IMR-90 (cell line): Measurements from ENCODE around the gene GPR176. TPM values are rescaled to one million over a fixed set of nuclear protein-coding genes. Genes with fewer than 3 reads are reported as not detected.

ENCODE experiments used
- ATAC-seq: fragments of 200-7000 bp; cut with Tn5 transposase; 2 replicates; pipeline ENCODE4 v1.9.1; 2020; ENCODE audit warnings: low read depth, mild to moderate bottlenecking, moderate library complexity
- BruUV-seq: library from RNA; stranded (reverse); fragments of 400-500 nt; replicated peaks from 2 replicates; lab custom pipeline; 2021; lab: Mats Ljungman, UMichigan
- CTCF ChIA-PET: fragments of 300-600 bp; formaldehyde crosslinking; extraction: SDS; loops from one replicate; lab custom pipeline; 2021; ENCODE audit warnings: antibody characterized with exemption; lab: Yijun Ruan, JAX
- POLR2A ChIA-PET: fragments of 300-600 bp; sonication (Branson Sonifier 250); formaldehyde crosslinking; loops from one replicate; lab custom pipeline; 2022; ENCODE audit warnings: antibody characterized with exemption; ENCODE audit not compliant: unreplicated experiment; lab: Charles Lee
- DNase-seq: peaks from one replicate; pipeline ENCODE4 v3.0.0; 2013
- H2AFZ ChIP-seq: replicated peaks from 2 replicates; pipeline ENCODE3; 2013; ENCODE audit warnings: low read length, mild to moderate bottlenecking; ENCODE audit not compliant: poor library complexity
- H2AK5ac ChIP-seq: 2 replicates; pipeline ENCODE4 v1.6.1; 2013; ENCODE audit warnings: low read depth, low read length, inconsistent platforms
- H2AK9ac ChIP-seq: replicated peaks from 2 replicates; pipeline ENCODE3; 2013; ENCODE audit warnings: mild to moderate bottlenecking, low read depth, low read length, moderate library complexity; ENCODE audit not compliant: poor library complexity
- H2BK120ac ChIP-seq: 2 replicates; pipeline ENCODE4 v1.6.1; 2013; ENCODE audit warnings: low read depth, low read length, inconsistent platforms
- H2BK15ac ChIP-seq: 3 replicates; pipeline ENCODE4 v1.6.1; 2013; ENCODE audit warnings: low read depth, low read length, inconsistent platforms
- H2BK20ac ChIP-seq: 2 replicates; pipeline ENCODE4 v1.6.1; 2013; ENCODE audit warnings: low read depth, mild to moderate bottlenecking, inconsistent platforms, low read length, moderate library complexity
- H2BK5ac ChIP-seq: 2 replicates; pipeline ENCODE4 v1.6.1; 2013; ENCODE audit warnings: mild to moderate bottlenecking, low read depth, low read length, inconsistent platforms; ENCODE audit not compliant: poor library complexity, severe bottlenecking
- H3K14ac ChIP-seq: replicated peaks from 2 replicates; pipeline ENCODE4 v1.6.1; 2013; ENCODE audit warnings: low read depth, low read length, inconsistent platforms
- H3K18ac ChIP-seq: 2 replicates; pipeline ENCODE4 v1.6.1; 2013; ENCODE audit warnings: low read depth, low read length, control low read depth
- H3K23ac ChIP-seq: 2 replicates; pipeline ENCODE4 v1.6.1; 2013; ENCODE audit warnings: low read depth, low read length, inconsistent platforms
- H3K27ac ChIP-seq: 2 replicates; pipeline ENCODE4 v1.5.1; 2013; ENCODE audit warnings: mild to moderate bottlenecking, control low read depth, low read length; ENCODE audit not compliant: insufficient read depth
- H3K27me3 ChIP-seq: 2 replicates; pipeline ENCODE4 v1.6.1; 2013; ENCODE audit warnings: low read length; ENCODE audit not compliant: control insufficient read depth, insufficient read depth
- H3K36me3 ChIP-seq: 2 replicates; pipeline ENCODE4 v1.6.1; 2013; ENCODE audit warnings: low read length, mixed read lengths; ENCODE audit not compliant: control insufficient read depth, insufficient read depth
- H3K4ac ChIP-seq: 2 replicates; pipeline ENCODE4 v1.6.1; 2013; ENCODE audit warnings: low read depth, low read length, inconsistent platforms
- H3K4me1 ChIP-seq: 2 replicates; pipeline ENCODE4 v1.6.1; 2013; ENCODE audit warnings: low read length, mixed read lengths; ENCODE audit not compliant: control insufficient read depth, insufficient read depth
- H3K4me2 ChIP-seq: 2 replicates; pipeline ENCODE4 v1.6.1; 2013; ENCODE audit warnings: low read depth, mild to moderate bottlenecking, control low read depth, low read length, moderate library complexity
- H3K4me3 ChIP-seq: 2 replicates; pipeline ENCODE4 v1.5.1; 2013; ENCODE audit warnings: low read depth, mild to moderate bottlenecking, control low read depth, low read length, moderate library complexity; ENCODE audit not compliant: insufficient read depth
- H3K56ac ChIP-seq: 2 replicates; pipeline ENCODE4 v1.6.1; 2013; ENCODE audit warnings: low read length, inconsistent platforms; ENCODE audit not compliant: insufficient read depth; ENCODE audit errors: extremely low read depth
- H3K79me1 ChIP-seq, 2 experiments: 2 replicates each; pipeline ENCODE4 v1.6.1; 2013; ENCODE audit warnings: low read length in 2 of 2, inconsistent platforms in 1 of 2, low read depth in 1 of 2
- H3K9ac ChIP-seq: 2 replicates; pipeline ENCODE4 v1.6.1; 2013; ENCODE audit warnings: low read depth, low read length, control low read depth
- H3K9me1 ChIP-seq: 2 replicates; pipeline ENCODE4 v1.6.1; 2013; ENCODE audit warnings: low read length, inconsistent platforms; ENCODE audit not compliant: insufficient read depth
- H3K9me3 ChIP-seq: 2 replicates; pipeline ENCODE4 v1.6.1; 2013; ENCODE audit warnings: low read length; ENCODE audit not compliant: control insufficient read depth, insufficient read depth
- H4K20me1 ChIP-seq: 2 replicates; pipeline ENCODE4 v1.6.1; 2013; ENCODE audit warnings: low read length, inconsistent platforms; ENCODE audit not compliant: insufficient read depth
- H4K5ac ChIP-seq: 2 replicates; pipeline ENCODE4 v1.6.1; 2013; ENCODE audit warnings: mild to moderate bottlenecking, low read depth, low read length, control low read depth
- H4K8ac ChIP-seq, 2 experiments: 2 replicates each; pipeline ENCODE4 v1.6.1; 2013; ENCODE audit warnings: low read depth in 2 of 2, low read length in 2 of 2, control low read depth in 1 of 2, inconsistent platforms in 1 of 2
- H4K91ac ChIP-seq: 2 replicates; pipeline ENCODE4 v1.6.1; 2013; ENCODE audit warnings: low read depth, low read length, inconsistent platforms; ENCODE audit not compliant: insufficient read depth
- BHLHE40 ChIP-seq: fragments of 150-350 bp; IDR thresholded peaks from 2 replicates; pipeline ENCODE4 v1.6.1; 2016; ENCODE audit warnings: mild to moderate bottlenecking, low read depth, low read length
- CEBPB ChIP-seq: IDR thresholded peaks from 2 replicates; pipeline ENCODE4 v1.6.1; 2012; ENCODE audit warnings: low read depth, low read length, improper control_type of control experiment
- CHD1 ChIP-seq: IDR thresholded peaks from 2 replicates; pipeline ENCODE4 v1.6.1; 2012; ENCODE audit warnings: low read depth, low read length, improper control_type of control experiment
- ELK1 ChIP-seq: fragments of 150-350 bp; IDR thresholded peaks from 2 replicates; pipeline ENCODE4 v1.6.1; 2016; ENCODE audit warnings: low read depth, mild to moderate bottlenecking, low read length, moderate library complexity, borderline replicate concordance
- FOS ChIP-seq: fragments of 150-350 bp; IDR thresholded peaks from 2 replicates; pipeline ENCODE4 v1.6.1; 2016; ENCODE audit warnings: low read depth, low read length
- MAFK ChIP-seq: IDR thresholded peaks from 2 replicates; pipeline ENCODE4 v1.6.1; 2012; ENCODE audit warnings: low read depth, low read length, improper control_type of control experiment
- MAZ ChIP-seq: IDR thresholded peaks from 2 replicates; pipeline ENCODE4 v1.6.1; 2012; ENCODE audit warnings: low read depth, mild to moderate bottlenecking, low read length, improper control_type of control experiment, moderate library complexity, borderline replicate concordance
- MXI1 ChIP-seq: IDR thresholded peaks from 2 replicates; pipeline ENCODE4 v1.6.1; 2012; ENCODE audit warnings: low read depth, mild to moderate bottlenecking, low read length, moderate library complexity, borderline replicate concordance
- NFE2L2 ChIP-seq: fragments of 150-350 bp; IDR thresholded peaks from 2 replicates; pipeline ENCODE4 v1.6.1; 2016; ENCODE audit warnings: low read depth, mild to moderate bottlenecking, low read length
- POLR2A ChIP-seq: IDR thresholded peaks from 2 replicates; pipeline ENCODE4 v1.6.1; 2012; ENCODE audit warnings: mild to moderate bottlenecking, low read depth, low read length
- RAD21 ChIP-seq: IDR thresholded peaks from 2 replicates; pipeline ENCODE4 v1.6.1; 2012; ENCODE audit warnings: low read length, improper control_type of control experiment
- RCOR1 ChIP-seq: IDR thresholded peaks from 2 replicates; pipeline ENCODE4 v1.6.1; 2012; ENCODE audit warnings: mild to moderate bottlenecking, low read length, improper control_type of control experiment; ENCODE audit not compliant: insufficient replicate concordance
- RFX5 ChIP-seq: IDR thresholded peaks from 2 replicates; pipeline ENCODE4 v1.8.0; 2012; ENCODE audit warnings: low read depth, mild to moderate bottlenecking, low read length, moderate library complexity
- SMC3 ChIP-seq: fragments of 150-350 bp; IDR thresholded peaks from 2 replicates; pipeline ENCODE4 v1.6.1; 2016; ENCODE audit warnings: low read depth, mild to moderate bottlenecking, antibody characterized with exemption, low read length, moderate library complexity
- USF2 ChIP-seq: fragments of 150-350 bp; IDR thresholded peaks from 2 replicates; pipeline ENCODE4 v1.6.1; 2017; ENCODE audit warnings: mild to moderate bottlenecking, antibody characterized with exemption, low read length, low read depth
- WGBS, 2 experiments: methylation state at CpG; one replicate each; pipeline versions ENCODE4 v1.1.5 to v1.1.7; 2013; ENCODE audit warnings: missing lambda C conversion rate in 2 of 2; ENCODE audit not compliant: insufficient read length in 1 of 2; ENCODE audit errors: extremely low coverage in 2 of 2; 5-methylcytosine and 5-hydroxymethylcytosine counted together
- dilution Hi-C: fragments of 300-500 bp; cut with HindIII; formaldehyde crosslinking; loops from one replicate; pipeline ENCODE4 v1.14.3; 2018; ENCODE audit warnings: low sequenced_read_pairs; ENCODE audit not compliant: unreplicated experiment
- in situ Hi-C: fragments of 300-500 bp; cut with MboI; formaldehyde crosslinking; loops from 3 replicates; pipeline ENCODE4 v1.14.3; 2019; ENCODE audit warnings: low sequenced_read_pairs, inconsistent platforms, mixed read lengths
- intact Hi-C: fragments of 100-400 bp; cut with micrococcal nuclease; formaldehyde crosslinking; loops from 2 replicates; pipeline ENCODE4 v1.10.0; 2022
- polyA plus RNA-seq, 3 experiments: library from polyadenylated mRNA; depleted of rRNA; stranded (reverse); fragments of >200 nt; gene quantifications; 2 replicates each; pipeline ENCODE4 v1.2.3, GENCODE V29; 2012; ENCODE audit warnings: low replicate concordance in 1 of 3
- total RNA-seq: library from RNA; depleted of rRNA; stranded (reverse); fragments of >200 nt; gene quantifications from 2 replicates; pipeline ENCODE4 v1.2.3, GENCODE V29; 2012
- TF ChIP-seq, protein P1 (sequence below): conservative IDR thresholded peaks from 2 replicates; pipeline ENCODE4 v1.5.1; 2012; ENCODE audit warnings: mild to moderate bottlenecking, low read depth, low read length, improper control_type of control experiment

The GPR176 gene
- total and polyA plus RNA-seq, 2 of the 4 experiments (the other 2 are of a cell fraction): 114 to 246 TPM

DNA sequence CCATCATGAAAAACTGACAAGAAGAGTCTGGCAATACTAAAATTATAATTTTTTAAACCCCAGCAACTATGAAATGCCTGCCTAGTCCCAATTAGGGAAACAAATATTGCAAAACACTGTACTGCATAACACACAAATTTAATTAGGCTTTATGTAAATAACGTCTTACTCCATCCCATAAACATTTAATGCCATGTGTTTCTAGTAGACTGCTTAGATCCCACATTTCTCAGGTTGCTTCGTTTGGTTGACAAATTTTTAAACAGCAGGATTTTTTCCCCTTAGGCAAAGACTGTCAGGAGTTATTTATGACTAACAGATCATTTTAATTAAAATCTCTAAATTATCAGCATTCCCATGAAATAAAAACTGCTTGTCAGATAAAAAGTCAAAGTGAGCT is 43.7 kb upstream of the GPR176 start:
- TF ChIP-seq SMC3 (no peak), BHLHE40 (no peak), MXI1 (no peak), FOS (no peak), USF2 (no peak), RAD21 (no peak), RCOR1 (no peak), POLR2A (no peak), CHD1 (no peak), CEBPB (no peak), ELK1 (no peak), RFX5 (no peak), NFE2L2 (no peak), MAZ (no peak), MAFK (no peak)
- TF ChIP-seq, protein P1, sequence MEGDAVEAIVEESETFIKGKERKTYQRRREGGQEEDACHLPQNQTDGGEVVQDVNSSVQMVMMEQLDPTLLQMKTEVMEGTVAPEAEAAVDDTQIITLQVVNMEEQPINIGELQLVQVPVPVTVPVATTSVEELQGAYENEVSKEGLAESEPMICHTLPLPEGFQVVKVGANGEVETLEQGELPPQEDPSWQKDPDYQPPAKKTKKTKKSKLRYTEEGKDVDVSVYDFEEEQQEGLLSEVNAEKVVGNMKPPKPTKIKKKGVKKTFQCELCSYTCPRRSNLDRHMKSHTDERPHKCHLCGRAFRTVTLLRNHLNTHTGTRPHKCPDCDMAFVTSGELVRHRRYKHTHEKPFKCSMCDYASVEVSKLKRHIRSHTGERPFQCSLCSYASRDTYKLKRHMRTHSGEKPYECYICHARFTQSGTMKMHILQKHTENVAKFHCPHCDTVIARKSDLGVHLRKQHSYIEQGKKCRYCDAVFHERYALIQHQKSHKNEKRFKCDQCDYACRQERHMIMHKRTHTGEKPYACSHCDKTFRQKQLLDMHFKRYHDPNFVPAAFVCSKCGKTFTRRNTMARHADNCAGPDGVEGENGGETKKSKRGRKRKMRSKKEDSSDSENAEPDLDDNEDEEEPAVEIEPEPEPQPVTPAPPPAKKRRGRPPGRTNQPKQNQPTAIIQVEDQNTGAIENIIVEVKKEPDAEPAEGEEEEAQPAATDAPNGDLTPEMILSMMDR: no peak
- no peak overlapping the region for H2AK9ac ChIP-seq
- peaks cover 38% of the 10 kb centered on the region for H3K36me3 ChIP-seq
- no peak overlapping the region for H2AK5ac ChIP-seq
- dilution Hi-C loops: no loop called here
- H3K4ac ChIP-seq: no peak overlapping the region
- peaks cover 10% of the 10 kb centered on the region; the same call in 1 of the 2 replicates for H4K20me1 ChIP-seq
- H3K9ac ChIP-seq: no peak overlapping the region
- BruUV-seq: no TSS peak
- in situ Hi-C loops: no loop called here
- peak overlapping the region; percentile 47 for H2BK5ac ChIP-seq
- peaks cover 2% of the 10 kb centered on the region; the same call in 1 of the 2 replicates for H3K4me1 ChIP-seq
- H3K14ac ChIP-seq: no peak overlapping the region
- H3K23ac ChIP-seq: no peak overlapping the region
- no peak overlapping the region for H3K18ac ChIP-seq
- H3K9me1 ChIP-seq: no peaks in the 10 kb centered on the region
- no peak overlapping the region for H4K8ac ChIP-seq
- H4K91ac ChIP-seq: no peak overlapping the region
- DNase-seq: peak; percentile 14
- no peaks in the 10 kb centered on the region for H3K27me3 ChIP-seq
- no peak overlapping the region for H4K5ac ChIP-seq
- no peaks in the 10 kb centered on the region for H3K9me3 ChIP-seq
- no CpG with 5 or more reads among the region's 2 CpGs for WGBS, 2 experiments
- no peak overlapping the region for H2BK15ac ChIP-seq
- ChIA-PET CTCF (no interaction called here), POLR2A (no interaction called here)
- no peak overlapping the region for H3K56ac ChIP-seq
- H3K4me3 ChIP-seq: no peak overlapping the region
- no peak for ATAC-seq
- no peak overlapping the region for H2AFZ ChIP-seq
- no peak overlapping the region for H2BK120ac ChIP-seq
- H3K79me1 ChIP-seq: peaks cover 31 to 64% of the 10 kb centered on the region in 2 experiments
- H3K27ac ChIP-seq: no peak overlapping the region
- no peak overlapping the region for H3K4me2 ChIP-seq
- H2BK20ac ChIP-seq: no peak overlapping the region
- intact Hi-C loops: no loop called here
